Astrocyte (in vitro differentiated cells and primary cell): ENCODE data around the gene DTNA.

ENCODE experiments used
- EZH2 ChIP-seq: IDR thresholded peaks from 2 replicates; pipeline ENCODE4 v1.6.1; 2012; ENCODE audit warnings: mild to moderate bottlenecking, low read length, inconsistent platforms; ENCODE audit not compliant: insufficient read depth
- TF ChIP-seq, protein P1 (sequence below): IDR thresholded peaks from 2 replicates; pipeline ENCODE4 v1.5.1; 2011; ENCODE audit warnings: low read depth, mild to moderate bottlenecking, inconsistent platforms, low read length, moderate library complexity; ENCODE audit not compliant: insufficient read depth

- TF ChIP-seq, protein P1, sequence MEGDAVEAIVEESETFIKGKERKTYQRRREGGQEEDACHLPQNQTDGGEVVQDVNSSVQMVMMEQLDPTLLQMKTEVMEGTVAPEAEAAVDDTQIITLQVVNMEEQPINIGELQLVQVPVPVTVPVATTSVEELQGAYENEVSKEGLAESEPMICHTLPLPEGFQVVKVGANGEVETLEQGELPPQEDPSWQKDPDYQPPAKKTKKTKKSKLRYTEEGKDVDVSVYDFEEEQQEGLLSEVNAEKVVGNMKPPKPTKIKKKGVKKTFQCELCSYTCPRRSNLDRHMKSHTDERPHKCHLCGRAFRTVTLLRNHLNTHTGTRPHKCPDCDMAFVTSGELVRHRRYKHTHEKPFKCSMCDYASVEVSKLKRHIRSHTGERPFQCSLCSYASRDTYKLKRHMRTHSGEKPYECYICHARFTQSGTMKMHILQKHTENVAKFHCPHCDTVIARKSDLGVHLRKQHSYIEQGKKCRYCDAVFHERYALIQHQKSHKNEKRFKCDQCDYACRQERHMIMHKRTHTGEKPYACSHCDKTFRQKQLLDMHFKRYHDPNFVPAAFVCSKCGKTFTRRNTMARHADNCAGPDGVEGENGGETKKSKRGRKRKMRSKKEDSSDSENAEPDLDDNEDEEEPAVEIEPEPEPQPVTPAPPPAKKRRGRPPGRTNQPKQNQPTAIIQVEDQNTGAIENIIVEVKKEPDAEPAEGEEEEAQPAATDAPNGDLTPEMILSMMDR = no peak
- TF ChIP-seq EZH2 = no peak
Observed at GRCh38 chr18:34704823-34705222, 5.3 kb upstream of the DTNA start.
